ENCODE data around the gene COL20A1. TPM values are rescaled to one million over a fixed set of nuclear protein-coding genes. Genes with fewer than 3 reads are reported as not detected.

The COL20A1 gene
- total RNA-seq, 1 donor from 2014 or later = not detected

- Mint-ChIP-seq H3K27me3 (ENCODE audit: unreplicated experiment) (no peaks in the 10 kb centered on the region), H3K4me3 (ENCODE audit: unreplicated experiment) (peak overlapping the region; percentile 35), H3K4me1 (ENCODE audit: unreplicated experiment) (peaks cover 25% of the 10 kb centered on the region), H3K36me3 (ENCODE audit: unreplicated experiment) (no peaks in the 10 kb centered on the region), H3K9me3 (ENCODE audit: unreplicated experiment) (no peaks in the 10 kb centered on the region), H3K27ac (ENCODE audit: unreplicated experiment) (no peak overlapping the region)
- no peak for TF ChIP-seq CTCF (IDR thresholded peaks at IDR 0.05)
- no peak for DNase-seq (ENCODE audit: extremely low spot score, unreplicated experiment)
These were observed 22.2 kb upstream of the COL20A1 start for GRCh38 chr20:63270606-63271325.

- Mint-ChIP-seq H3K27me3 (ENCODE audit: unreplicated experiment) (no peaks in the 10 kb centered on the region), H3K36me3 (ENCODE audit: unreplicated experiment) (peaks cover 6% of the 10 kb centered on the region), H3K4me3 (ENCODE audit: unreplicated experiment) (peak within 1 kb of the TSS; percentile 77), H3K4me1 (ENCODE audit: unreplicated experiment) (peaks cover 26% of the 10 kb centered on the region), H3K27ac (ENCODE audit: unreplicated experiment) (peak within 1 kb of the TSS; percentile 67), H3K9me3 (ENCODE audit: unreplicated experiment) (no peaks in the 10 kb centered on the region)
- DNase-seq (ENCODE audit: extremely low spot score, unreplicated experiment) = peak; percentile 96
- no peak for TF ChIP-seq CTCF (IDR thresholded peaks at IDR 0.05)
These were observed 20.6 kb upstream of the COL20A1 start, which contains the start of gene ARFGAP1 for GRCh38 chr20:63272105-63273058. Gene ARFGAP1 (plus strand): TSS chr20:63272813. CDS start chr20:63275581, 2,768 bp downstream.

- TF ChIP-seq CTCF (IDR thresholded peaks at IDR 0.05) = no peak
- Mint-ChIP-seq H3K4me3 (ENCODE audit: unreplicated experiment) (peak overlapping the region; percentile 75), H3K9me3 (ENCODE audit: unreplicated experiment) (no peaks in the 10 kb centered on the region), H3K27ac (ENCODE audit: unreplicated experiment) (peak overlapping the region; percentile 67), H3K4me1 (ENCODE audit: unreplicated experiment) (peaks cover 26% of the 10 kb centered on the region), H3K36me3 (ENCODE audit: unreplicated experiment) (peaks cover 7% of the 10 kb centered on the region), H3K27me3 (ENCODE audit: unreplicated experiment) (no peaks in the 10 kb centered on the region)
- no peak for DNase-seq (ENCODE audit: extremely low spot score, unreplicated experiment)
These were observed 19.9 kb upstream of the COL20A1 start for GRCh38 chr20:63273059-63273579.

- Mint-ChIP-seq H3K4me1 (ENCODE audit: unreplicated experiment) (peaks cover 26% of the 10 kb centered on the region), H3K9me3 (ENCODE audit: unreplicated experiment) (no peaks in the 10 kb centered on the region), H3K27ac (ENCODE audit: unreplicated experiment) (peak overlapping the region; percentile 67), H3K4me3 (ENCODE audit: unreplicated experiment) (peak overlapping the region; percentile 75), H3K27me3 (ENCODE audit: unreplicated experiment) (no peaks in the 10 kb centered on the region), H3K36me3 (ENCODE audit: unreplicated experiment) (peaks cover 7% of the 10 kb centered on the region)
- DNase-seq (ENCODE audit: extremely low spot score, unreplicated experiment) = no peak
- TF ChIP-seq CTCF (IDR thresholded peaks at IDR 0.05) = no peak
These were observed 19.2 kb upstream of the COL20A1 start for GRCh38 chr20:63273635-63274380.

Data from osteocyte (in vitro differentiated cells).